Left lobe of liver (tissue), 2 donors: ENCODE results near the gene MYOF. TPM values are rescaled to one million over a fixed set of nuclear protein-coding genes. Genes with fewer than 3 reads are reported as not detected.
"Not testable (repeated sequence)": the region's sequence is repeated elsewhere in the genome, so short reads cannot be mapped to it uniquely, and the experiment has no call there.

Source experiments
- ATAC-seq: fragments of 200-7000 bp; cut with Tn5 transposase; one replicate; pipeline ENCODE4 v1.9.1; 2020; ENCODE audit warnings: mild to moderate bottlenecking, moderate library complexity
- DNase-seq: peaks from one replicate; pipeline ENCODE4 v3.0.0-alpha.2; 2020; ENCODE audit warnings: low spot score
- total RNA-seq: library from RNA; stranded (reverse); gene quantifications from one replicate; pipeline ENCODE4 v1.2.1, GENCODE V29; 2021
- donor health status: DM: no; HTN: no; CAD: no; lungs with moderate emphysema.
- donor health status: DM: no; HTN: yes; CAD: no.

The MYOF gene
- total RNA-seq, 1 donor from 2014 or later = 3.2 TPM

DNA sequence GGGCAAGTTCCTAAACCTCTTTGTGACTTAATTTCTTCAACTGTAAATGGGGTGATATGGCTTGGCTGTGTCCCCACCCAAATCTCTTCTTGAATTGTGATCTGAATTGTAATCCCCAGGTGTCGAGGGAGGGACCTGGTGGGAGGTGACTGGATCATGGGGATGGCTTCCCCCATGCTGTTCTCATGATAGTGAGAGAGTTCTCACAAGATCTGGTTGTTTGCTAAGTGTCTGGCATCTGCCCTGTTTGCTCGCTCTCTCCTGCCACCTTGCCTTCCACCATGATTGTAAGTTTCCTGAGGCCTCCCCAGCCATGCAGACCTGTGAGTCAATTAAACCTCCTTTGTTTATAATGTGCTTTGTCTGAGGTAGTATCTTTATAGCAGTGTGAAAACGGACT is 177.0 kb downstream of the MYOF start:
- ATAC-seq = no peak
- DNase-seq = no peak

GRCh38 chr10:93300981-93301380 is 181.2 kb downstream of the MYOF start:
- ATAC-seq (no peak), DNase-seq (no peak)

- ATAC-seq = no peak
- no peak for DNase-seq
Measured at GRCh38 chr10:93300288-93300917, 181.7 kb downstream of the MYOF start.

DNA sequence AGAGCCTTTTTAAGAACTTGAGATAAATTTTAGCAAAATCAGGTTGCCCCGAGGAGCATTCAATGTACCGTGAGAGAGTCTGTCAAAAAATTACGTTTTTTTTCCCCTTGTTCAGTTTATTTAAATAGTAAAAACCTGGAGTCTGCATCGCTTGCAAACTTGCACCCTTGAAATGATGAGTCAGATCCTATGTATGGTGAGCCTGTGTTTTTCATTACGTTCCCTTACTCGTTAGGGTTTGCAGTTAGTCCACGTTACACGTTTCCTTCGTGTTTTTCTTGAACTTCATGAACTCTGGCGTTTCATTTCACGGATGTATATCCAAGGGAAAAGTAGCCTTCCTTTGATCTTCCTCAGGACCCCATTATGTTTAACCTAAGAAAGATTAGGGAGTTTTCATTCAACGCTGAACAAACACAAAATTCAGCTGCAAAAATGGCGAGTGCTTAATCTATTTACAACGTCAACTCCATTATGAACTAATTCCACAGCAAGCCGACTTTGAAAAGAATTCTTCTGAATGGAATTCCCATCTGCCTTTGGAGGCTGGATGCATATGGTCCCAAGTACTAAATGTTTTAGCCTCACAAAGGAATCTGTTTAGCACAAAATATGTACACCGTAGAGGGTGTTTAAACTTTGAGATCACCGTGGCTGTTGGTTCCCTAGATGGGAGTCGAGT is 182.4 kb downstream of the MYOF start:
- ATAC-seq = no peak

GRCh38 chr10:93299195-93299594 is 182.9 kb downstream of the MYOF start:
- DNase-seq (no peak), ATAC-seq (no peak)

More for the DNA sequence above, 182.4 kb downstream of the MYOF start:
- no peak for DNase-seq

- ATAC-seq = no peak
- no peak for DNase-seq
Measured at GRCh38 chr10:93296151-93296550, 186.0 kb downstream of the MYOF start.

GRCh38 chr10:93293999-93294398 is 188.1 kb downstream of the MYOF start:
- no peak for DNase-seq
- ATAC-seq = no peak

- DNase-seq (no peak), ATAC-seq (no peak)
Measured at GRCh38 chr10:93290661-93291354, 191.3 kb downstream of the MYOF start.

DNA sequence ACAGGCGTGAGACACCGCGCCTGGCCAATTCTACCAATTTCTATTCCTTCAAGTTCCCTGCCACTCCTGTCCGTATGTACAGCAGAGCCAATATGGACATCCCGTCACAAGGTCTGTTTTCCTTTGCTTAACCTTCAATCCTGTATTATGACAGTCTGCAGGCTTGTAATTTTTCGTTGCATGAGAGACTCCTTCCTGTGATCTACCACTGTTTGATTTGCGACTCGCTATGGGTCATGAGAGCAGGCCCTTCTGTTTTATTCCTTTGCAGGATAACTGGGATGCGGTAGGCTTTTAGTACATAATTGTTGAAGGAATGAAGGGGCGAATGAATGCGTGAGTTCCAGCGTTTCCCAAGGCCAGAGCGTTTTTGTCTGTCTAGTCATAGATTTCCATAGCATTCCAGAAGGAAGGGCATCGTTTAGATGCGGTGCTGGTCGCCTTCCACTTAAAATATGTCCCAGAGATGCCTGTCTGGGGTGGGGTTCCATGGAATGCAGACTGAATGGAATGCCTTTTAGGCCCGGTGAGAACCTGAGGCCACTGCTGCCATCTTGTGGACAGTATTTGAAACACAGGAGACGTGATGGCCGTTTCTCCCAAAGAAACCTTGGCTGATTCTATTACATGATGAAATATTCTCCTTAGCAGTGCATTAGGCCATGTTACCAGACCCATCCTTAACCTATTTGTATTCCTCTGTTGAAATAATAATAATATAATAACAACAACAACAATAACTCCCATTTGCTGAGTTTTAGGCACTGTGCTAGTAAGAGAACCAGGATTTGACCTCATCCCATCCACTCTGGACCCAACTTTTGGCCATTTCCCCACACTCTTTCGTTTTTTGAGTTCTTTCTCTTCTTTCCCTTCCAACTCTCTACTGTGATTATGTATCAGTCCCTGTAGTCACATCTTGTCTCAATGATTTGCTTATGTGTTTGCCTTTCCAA is 193.2 kb downstream of the MYOF start:
- peak; percentile 100 for ATAC-seq

DNA sequence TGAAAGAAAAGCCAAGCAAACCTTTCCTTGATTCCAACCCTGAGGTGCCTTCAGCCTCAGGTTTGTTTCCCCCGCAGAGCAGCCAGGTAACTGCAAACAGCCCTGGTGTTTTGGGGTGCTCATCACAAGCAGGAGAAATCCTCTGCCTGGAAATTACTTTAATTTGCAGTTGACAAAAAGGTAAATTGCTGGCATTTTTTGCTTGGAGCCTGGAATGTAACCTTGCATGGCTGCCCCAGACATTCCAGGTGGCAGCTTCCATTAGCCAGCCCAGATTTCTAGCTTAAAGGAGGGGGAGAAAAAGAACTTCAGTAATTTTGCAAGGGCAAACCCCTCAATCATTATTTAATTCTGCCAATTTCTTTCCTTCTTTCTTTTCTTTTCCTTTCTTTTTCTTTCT is 194.4 kb downstream of the MYOF start:
- DNase-seq = no peak

More for the DNA sequence above, 193.2 kb downstream of the MYOF start:
- peak; percentile 74 for DNase-seq

GRCh38 chr10:93284246-93284645 is 197.9 kb downstream of the MYOF start:
- ATAC-seq, DNase-seq: not testable (repeated sequence)

More for the DNA sequence above, 194.4 kb downstream of the MYOF start:
- no peak for ATAC-seq

DNA sequence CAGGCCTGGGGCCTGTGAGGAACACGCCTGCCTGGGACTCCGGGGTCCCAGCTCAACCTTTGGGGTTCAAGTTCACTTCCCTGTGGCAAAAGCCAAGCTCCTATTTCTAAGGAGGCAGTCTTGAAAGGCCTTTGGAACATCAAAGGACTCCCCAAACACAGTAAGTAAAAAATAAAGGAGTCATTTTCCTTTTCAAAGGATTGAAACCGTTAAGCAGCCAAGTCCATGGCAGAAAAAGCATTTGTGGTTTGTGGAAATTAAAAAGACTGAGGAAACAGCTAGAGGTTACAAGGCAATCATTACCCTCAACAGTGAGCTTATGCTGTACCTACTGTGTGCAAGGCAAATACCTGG is 200.8 kb downstream of the MYOF start:
- DNase-seq = no peak
- ATAC-seq = no peak

GRCh38 chr10:93280699-93281366 is 201.3 kb downstream of the MYOF start:
- no peak for DNase-seq
- no peak for ATAC-seq

DNA sequence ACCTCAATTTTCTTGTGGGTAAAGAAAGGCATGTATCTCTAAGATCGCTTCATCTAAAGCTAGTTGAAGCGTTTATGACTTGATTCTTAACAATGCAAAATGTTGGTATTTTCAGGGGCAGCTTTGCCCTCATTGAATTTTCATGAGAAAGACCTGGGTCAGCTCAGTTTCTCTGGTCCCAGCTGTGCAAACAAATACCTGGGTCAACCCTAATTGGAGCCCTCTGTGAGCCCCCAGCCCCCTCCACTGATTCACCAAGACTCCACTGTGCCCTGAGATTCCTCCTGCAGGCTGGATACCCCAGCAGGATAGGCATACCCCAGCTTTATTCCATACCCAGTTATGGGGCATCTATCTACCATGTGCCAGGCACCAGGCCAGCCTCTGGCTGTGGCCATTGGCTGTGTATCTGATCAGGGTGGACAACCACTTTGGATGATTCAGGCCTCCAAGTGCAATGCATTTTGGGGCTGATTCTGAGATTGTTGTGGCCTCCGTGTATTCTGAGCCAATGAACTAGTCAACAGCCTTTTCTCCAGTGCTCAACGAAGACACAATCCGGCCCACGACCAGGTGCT is 201.9 kb downstream of the MYOF start:
- no peak for ATAC-seq

DNA sequence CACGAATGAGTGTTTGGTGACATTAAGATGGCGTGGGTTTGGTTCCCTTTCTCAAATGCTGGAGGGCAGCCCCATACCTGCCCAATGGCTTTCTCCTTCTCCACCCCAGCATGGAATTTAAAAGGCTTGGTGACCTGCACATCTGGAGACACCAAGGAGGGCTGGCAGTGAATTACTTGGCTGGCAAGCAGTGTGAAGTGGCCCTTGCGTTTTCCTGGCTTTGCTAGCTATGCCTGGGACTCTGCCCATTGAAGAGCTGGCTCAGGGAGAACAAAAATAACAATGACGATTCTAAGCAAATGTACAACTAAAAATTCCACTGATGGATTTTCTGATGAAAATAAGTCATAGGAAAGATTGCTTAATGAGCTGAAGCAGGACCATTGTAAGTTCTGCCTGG is 204.8 kb downstream of the MYOF start:
- ATAC-seq = no peak
- no peak for DNase-seq

More for the DNA sequence above, 201.9 kb downstream of the MYOF start:
- DNase-seq = no peak

GRCh38 chr10:93274419-93274818 is 207.7 kb downstream of the MYOF start:
- DNase-seq (no peak), ATAC-seq (no peak)

GRCh38 chr10:93272884-93273675 is 209.1 kb downstream of the MYOF start:
- no peak for DNase-seq
- ATAC-seq = no peak

GRCh38 chr10:93271347-93271746 is 210.8 kb downstream of the MYOF start:
- ATAC-seq = no peak

DNA sequence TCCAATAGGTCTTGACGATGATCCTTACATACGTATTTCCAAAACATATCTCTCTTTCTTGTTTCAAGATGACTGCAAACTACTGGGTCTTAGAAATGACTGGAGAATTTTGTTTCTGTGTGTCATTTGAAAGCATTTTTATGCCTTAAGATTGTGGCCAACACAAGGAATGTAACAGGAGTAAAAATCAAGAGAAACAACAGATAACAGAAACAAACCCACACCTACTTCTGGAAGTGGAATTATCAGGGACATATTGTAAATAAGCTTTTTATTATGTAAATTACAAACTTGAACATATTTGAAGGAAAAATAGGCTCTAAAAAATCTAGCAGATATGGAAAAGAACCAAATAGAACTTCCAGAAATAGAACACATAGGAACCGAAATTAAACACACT is 212.9 kb downstream of the MYOF start:
- DNase-seq = no peak
- no peak for ATAC-seq

More at GRCh38 chr10:93271347-93271746, 210.8 kb downstream of the MYOF start:
- DNase-seq = no peak
